OCI-M2 (cell line): Measurements from ENCODE around the gene E2F2.

Experiments
- DNase-seq: peaks from one replicate; lab custom pipeline; 2025; ENCODE audit not compliant: unreplicated experiment; lab: John Stamatoyannopoulos, UW

E2F2 gene

GRCh38 chr1:23466423-23466989, 64.5 kb downstream of the E2F2 start:
- no peak for DNase-seq

GRCh38 chr1:23463286-23463685, 67.7 kb downstream of the E2F2 start:
- DNase-seq: no peak

- DNase-seq: no peak
Observed at GRCh38 chr1:23462766-23463165, 68.3 kb downstream of the E2F2 start.

- DNase-seq: no peak
Observed at GRCh38 chr1:23461050-23461449, 70.0 kb downstream of the E2F2 start.

GRCh38 chr1:23460519-23460918, 70.5 kb downstream of the E2F2 start:
- DNase-seq: no peak

- DNase-seq: no peak
Observed at GRCh38 chr1:23459338-23459757, 71.7 kb downstream of the E2F2 start.
